ENCODE measurements around the gene DLGAP3.

- TF ChIP-seq POLR2A (IDR thresholded peaks at IDR 0.05; ENCODE audit: low read length) (no peak), GATA1 (IDR thresholded peaks at IDR 0.05; ENCODE audit: low read depth, low read length) (no peak)
Measured at GRCh38 chr1:34965597-34965996, 36.1 kb upstream of the DLGAP3 start.

Data from erythroblast (primary cell).